ENCODE data around the gene VIPR1.

The VIPR1 gene

GRCh38 chr3:42495393-42495792, 7.0 kb upstream of the VIPR1 start:
- FAIRE-seq, result no peak

- FAIRE-seq, result no peak
These were observed 5.3 kb upstream of the VIPR1 start for GRCh38 chr3:42497009-42497731.

- no peak for FAIRE-seq
These were observed 4.4 kb upstream of the VIPR1 start for GRCh38 chr3:42498034-42498433.

- FAIRE-seq, result no peak
These were observed 3.5 kb upstream of the VIPR1 start for GRCh38 chr3:42498791-42499477.

GRCh38 chr3:42499478-42499871, 3.0 kb upstream of the VIPR1 start:
- no peak for FAIRE-seq

- FAIRE-seq, result no peak
These were observed 2.4 kb upstream of the VIPR1 start for GRCh38 chr3:42500091-42500490.

GRCh38 chr3:42500909-42501308, 1.5 kb upstream of the VIPR1 start:
- no peak for FAIRE-seq

- no peak for FAIRE-seq
These were observed 1.1 kb upstream of the VIPR1 start for GRCh38 chr3:42501321-42501680.

- no peak for FAIRE-seq
These were observed 588 bp upstream of the VIPR1 start for GRCh38 chr3:42501681-42502428.

- FAIRE-seq, result no peak
These were observed 945 bp downstream of the VIPR1 start for GRCh38 chr3:42503251-42503924.

- no peak for FAIRE-seq
These were observed 1.5 kb downstream of the VIPR1 start for GRCh38 chr3:42503957-42504333.

GRCh38 chr3:42504334-42505127, 2.1 kb downstream of the VIPR1 start:
- no peak for FAIRE-seq

- FAIRE-seq, result no peak
These were observed 2.8 kb downstream of the VIPR1 start for GRCh38 chr3:42505128-42505848.

- FAIRE-seq, result no peak
These were observed 3.5 kb downstream of the VIPR1 start for GRCh38 chr3:42505849-42506410.

GRCh38 chr3:42507252-42507651, 4.8 kb downstream of the VIPR1 start:
- FAIRE-seq, result no peak

- no peak for FAIRE-seq
These were observed 5.4 kb downstream of the VIPR1 start for GRCh38 chr3:42507761-42508335.

GRCh38 chr3:42508562-42508961, 6.1 kb downstream of the VIPR1 start:
- no peak for FAIRE-seq

- no peak for FAIRE-seq
These were observed 6.7 kb downstream of the VIPR1 start for GRCh38 chr3:42509111-42509510.

GRCh38 chr3:42510325-42510724, 7.9 kb downstream of the VIPR1 start:
- no peak for FAIRE-seq

- FAIRE-seq, result no peak
These were observed 8.8 kb downstream of the VIPR1 start for GRCh38 chr3:42511201-42511600.

- no peak for FAIRE-seq
These were observed 9.3 kb downstream of the VIPR1 start for GRCh38 chr3:42511736-42512135.
